PC-9 (cell line): ENCODE measurements around the gene TENT5C. TPM values are rescaled to one million over a fixed set of nuclear protein-coding genes. Genes with fewer than 3 reads are reported as not detected.

Experiments
- BruUV-seq: library from RNA; stranded (reverse); fragments of 400-500 nt; replicated peaks from 2 replicates; lab custom pipeline; 2021; lab: Mats Ljungman, UMichigan
- CTCF ChIA-PET: fragments of 300-600 bp; sonication (Branson Sonifier 250); formaldehyde crosslinking; loops from one replicate; lab custom pipeline; 2022; ENCODE audit warnings: antibody characterized with exemption; lab: Charles Lee
- POLR2A ChIA-PET: fragments of 300-600 bp; sonication (Branson Sonifier 250); formaldehyde crosslinking; loops from one replicate; lab custom pipeline; 2022; ENCODE audit warnings: antibody characterized with exemption; ENCODE audit not compliant: unreplicated experiment; lab: Charles Lee
- DNase-seq, 2 experiments: peaks; one replicate each; pipeline versions ENCODE4 v3.0.0 to v3.0.0-alpha.2; 2015 to 2022; ENCODE audit warnings: mixed read lengths in 1 of 2
- H2AFZ ChIP-seq: fragments of 200-600 bp; sonication (generic); 2 replicates; pipeline ENCODE4 v1.8.1; 2017; ENCODE audit warnings: antibody characterized with exemption
- H3F3A ChIP-seq: fragments of 200-600 bp; sonication (generic); 2 replicates; pipeline ENCODE4 v1.8.1; 2017; ENCODE audit warnings: antibody characterized with exemption, mild to moderate bottlenecking, low read depth; ENCODE audit not compliant: insufficient read depth
- H3K27ac ChIP-seq: fragments of 200-600 bp; sonication (generic); 2 replicates; pipeline ENCODE4 v1.6.1; 2016; ENCODE audit warnings: mixed run types
- H3K27me3 ChIP-seq: fragments of 200-600 bp; sonication (generic); 2 replicates; pipeline ENCODE4 v1.6.1; 2016; ENCODE audit warnings: low read depth, mixed run types; ENCODE audit not compliant: insufficient read depth
- H3K36me3 ChIP-seq: fragments of 200-600 bp; sonication (generic); 2 replicates; pipeline ENCODE4 v1.6.1; 2016; ENCODE audit warnings: low read depth, mixed run types
- H3K4me1 ChIP-seq: fragments of 200-600 bp; sonication (generic); replicated peaks from 2 replicates; pipeline ENCODE4 v1.6.1; 2016; ENCODE audit warnings: mixed run types; ENCODE audit not compliant: insufficient read depth
- H3K4me2 ChIP-seq: fragments of 200-600 bp; sonication (generic); 2 replicates; pipeline ENCODE4 v1.6.1; 2017; ENCODE audit warnings: mixed run types
- H3K4me3 ChIP-seq: fragments of 200-600 bp; sonication (generic); 2 replicates; pipeline ENCODE4 v1.6.1; 2016; ENCODE audit warnings: mixed run types
- H3K79me2 ChIP-seq: fragments of 200-600 bp; sonication (generic); 2 replicates; pipeline ENCODE4 v1.6.1; 2017; ENCODE audit warnings: low read depth, mixed run types
- H3K9me2 ChIP-seq: fragments of 200-600 bp; sonication (generic); 2 replicates; pipeline ENCODE4 v1.8.1; 2017; ENCODE audit warnings: mild to moderate bottlenecking; ENCODE audit not compliant: insufficient read depth
- H3K9me3 ChIP-seq: fragments of 200-600 bp; sonication (generic); 2 replicates; pipeline ENCODE4 v1.8.1; 2016; ENCODE audit warnings: low read depth; ENCODE audit not compliant: insufficient read depth
- H4K20me1 ChIP-seq: fragments of 200-600 bp; sonication (generic); 2 replicates; pipeline ENCODE4 v1.8.1; 2017; ENCODE audit not compliant: insufficient read depth
- EZH2 ChIP-seq: fragments of 200-600 bp; sonication (generic); IDR thresholded peaks from 2 replicates; pipeline ENCODE4 v1.8.0; 2017; ENCODE audit warnings: antibody characterized with exemption, low read depth
- intact Hi-C: fragments of 100-400 bp; cut with micrococcal nuclease; formaldehyde crosslinking; loops from one replicate; pipeline ENCODE4 v1.10.0; 2022; ENCODE audit not compliant: unreplicated experiment
- total RNA-seq: library from RNA; stranded (reverse); gene quantifications from 2 replicates; pipeline ENCODE4 v1.2.3, GENCODE V29; 2021
- TF ChIP-seq, protein P1 (sequence below): fragments of 200-600 bp; sonication (generic); conservative IDR thresholded peaks from 2 replicates; pipeline ENCODE4 v1.6.1; 2017; ENCODE audit warnings: mixed run types, antibody characterized with exemption, mild to moderate bottlenecking, moderate library complexity

The TENT5C gene
- total RNA-seq, 1 experiment from 2014 or later, result 4.3 TPM

DNA sequence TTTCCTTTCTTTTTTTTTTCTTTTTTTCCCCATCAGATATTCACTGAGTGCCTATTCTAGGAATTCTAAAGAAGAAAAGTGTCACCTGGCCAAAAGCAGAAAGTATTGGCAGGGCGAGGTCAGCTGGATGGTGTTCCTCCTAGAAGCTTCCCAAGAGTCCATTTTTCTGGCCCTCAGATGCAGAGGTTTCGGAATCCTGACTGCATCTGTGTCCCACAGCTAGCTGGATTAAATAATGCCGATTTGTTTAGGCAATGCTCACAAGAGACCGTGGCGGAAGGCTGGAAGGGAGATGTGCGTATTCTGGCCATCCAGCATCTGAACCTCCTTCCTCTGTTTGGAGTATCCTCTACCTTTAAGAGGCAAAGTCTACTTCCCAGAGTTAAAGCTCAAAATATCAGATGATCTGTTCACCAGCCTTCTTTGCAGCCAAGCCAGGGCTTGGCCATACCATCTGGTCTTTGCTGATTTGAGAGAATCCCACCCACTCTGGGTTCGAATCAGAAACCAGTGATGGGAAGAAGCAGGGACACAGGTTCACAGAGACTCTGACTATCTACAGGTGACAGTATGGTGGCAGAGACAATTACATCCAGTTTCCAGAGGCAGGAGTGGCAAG, 5.4 kb upstream of the TENT5C start:
- intact Hi-C loops, result loop anchor here (10.0 kb wide), 1 partner anchor 224 kb away; no protein-coding TSS in a partner anchor
- H3K4me2 ChIP-seq, result no peak overlapping the region
- ChIA-PET CTCF (no interaction called here), POLR2A (no interaction called here)
- TF ChIP-seq, protein P1, sequence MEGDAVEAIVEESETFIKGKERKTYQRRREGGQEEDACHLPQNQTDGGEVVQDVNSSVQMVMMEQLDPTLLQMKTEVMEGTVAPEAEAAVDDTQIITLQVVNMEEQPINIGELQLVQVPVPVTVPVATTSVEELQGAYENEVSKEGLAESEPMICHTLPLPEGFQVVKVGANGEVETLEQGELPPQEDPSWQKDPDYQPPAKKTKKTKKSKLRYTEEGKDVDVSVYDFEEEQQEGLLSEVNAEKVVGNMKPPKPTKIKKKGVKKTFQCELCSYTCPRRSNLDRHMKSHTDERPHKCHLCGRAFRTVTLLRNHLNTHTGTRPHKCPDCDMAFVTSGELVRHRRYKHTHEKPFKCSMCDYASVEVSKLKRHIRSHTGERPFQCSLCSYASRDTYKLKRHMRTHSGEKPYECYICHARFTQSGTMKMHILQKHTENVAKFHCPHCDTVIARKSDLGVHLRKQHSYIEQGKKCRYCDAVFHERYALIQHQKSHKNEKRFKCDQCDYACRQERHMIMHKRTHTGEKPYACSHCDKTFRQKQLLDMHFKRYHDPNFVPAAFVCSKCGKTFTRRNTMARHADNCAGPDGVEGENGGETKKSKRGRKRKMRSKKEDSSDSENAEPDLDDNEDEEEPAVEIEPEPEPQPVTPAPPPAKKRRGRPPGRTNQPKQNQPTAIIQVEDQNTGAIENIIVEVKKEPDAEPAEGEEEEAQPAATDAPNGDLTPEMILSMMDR, result no peak
- H3K4me3 ChIP-seq, result no peak overlapping the region
- H3K36me3 ChIP-seq, result no peaks in the 10 kb centered on the region
- no peaks in the 10 kb centered on the region for H3K79me2 ChIP-seq
- no peak overlapping the region for H3K27ac ChIP-seq
- H2AFZ ChIP-seq, result no peak overlapping the region
- H3K9me2 ChIP-seq, result no peaks in the 10 kb centered on the region
- peaks cover 8% of the 10 kb centered on the region; the same call in 1 of the 2 replicates for H3F3A ChIP-seq
- H3K4me1 ChIP-seq, result peaks cover 7% of the 10 kb centered on the region
- H4K20me1 ChIP-seq, result no peaks in the 10 kb centered on the region
- DNase-seq, result no peak
- BruUV-seq, result no TSS peak
- H3K27me3 ChIP-seq, result no peaks in the 10 kb centered on the region
- H3K9me3 ChIP-seq, result no peaks in the 10 kb centered on the region

DNA sequence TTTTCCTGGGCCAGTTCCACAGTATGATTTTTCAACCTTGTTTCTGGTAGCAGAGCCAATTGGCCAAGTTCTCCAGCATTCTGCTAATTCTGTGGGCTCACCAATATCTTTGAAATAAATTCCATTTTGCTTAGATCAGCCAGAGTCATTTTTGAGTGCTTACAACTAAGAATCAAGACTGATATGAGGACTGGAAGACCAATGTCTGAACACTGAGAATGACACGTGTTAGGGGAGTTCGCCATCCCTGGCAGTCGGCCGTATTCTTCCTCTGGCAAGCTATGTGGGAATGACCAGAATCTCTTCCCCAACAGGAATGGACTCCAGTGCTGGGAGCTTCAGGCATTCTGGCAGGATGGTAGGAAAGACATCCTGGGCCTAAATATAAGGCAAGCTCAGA, 4.9 kb upstream of the TENT5C start:
- no peak overlapping the region for H3K4me3 ChIP-seq
- no peak overlapping the region for H2AFZ ChIP-seq
- H3K4me2 ChIP-seq, result no peak overlapping the region
- DNase-seq, result no peak
- H3K9me2 ChIP-seq, result no peaks in the 10 kb centered on the region
- H3K4me1 ChIP-seq, result peaks cover 7% of the 10 kb centered on the region
- H3K27ac ChIP-seq, result no peak overlapping the region
- no TSS peak for BruUV-seq
- ChIA-PET POLR2A (no interaction called here), CTCF (no interaction called here)
- no peaks in the 10 kb centered on the region for H3K79me2 ChIP-seq
- peaks cover 9% of the 10 kb centered on the region; the same call in 1 of the 2 replicates for H3F3A ChIP-seq
- H3K9me3 ChIP-seq, result no peaks in the 10 kb centered on the region
- intact Hi-C loops, result loop anchor here (10.0 kb wide), 1 partner anchor 224 kb away; no protein-coding TSS in a partner anchor
- H3K27me3 ChIP-seq, result no peaks in the 10 kb centered on the region
- H4K20me1 ChIP-seq, result no peaks in the 10 kb centered on the region
- TF ChIP-seq, protein P1, result no peak
- TF ChIP-seq EZH2, result no peak
- H3K36me3 ChIP-seq, result no peaks in the 10 kb centered on the region

DNA sequence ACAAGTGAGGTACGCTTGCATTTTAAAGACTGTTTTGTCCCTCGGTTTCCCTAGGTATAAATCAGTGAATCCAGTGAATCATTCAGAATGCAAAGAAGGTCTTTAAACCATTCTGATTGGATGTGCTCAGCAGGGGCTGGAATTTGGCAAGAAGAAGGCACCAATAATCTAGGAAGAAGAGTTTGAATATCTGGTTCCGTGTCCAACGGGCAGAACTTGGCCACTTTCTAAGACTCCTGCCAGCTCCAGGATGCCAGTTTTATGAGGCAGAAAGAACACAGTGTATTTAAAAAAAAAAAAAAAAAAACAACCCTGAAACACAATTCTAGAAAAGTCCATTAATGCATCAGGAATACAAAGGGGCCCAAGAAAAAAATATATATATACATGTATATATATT, 3.0 kb upstream of the TENT5C start:
- Histone ChIP-seq H3K4me3 (no peak overlapping the region), H3K9me2 (no peaks in the 10 kb centered on the region), H3K27me3 (no peaks in the 10 kb centered on the region), H3K4me2 (no peak overlapping the region), H3K79me2 (no peaks in the 10 kb centered on the region), H3K9me3 (no peaks in the 10 kb centered on the region), H3F3A (peaks cover 11% of the 10 kb centered on the region; the same call in 1 of the 2 replicates), H3K27ac (no peak overlapping the region), H3K4me1 (peaks cover 14% of the 10 kb centered on the region), H4K20me1 (no peaks in the 10 kb centered on the region), H2AFZ (no peak overlapping the region), H3K36me3 (no peaks in the 10 kb centered on the region)
- no peak for DNase-seq
- BruUV-seq, result no TSS peak
- intact Hi-C loops, result loop anchor here (10.0 kb wide), 1 partner anchor 222 kb away; no protein-coding TSS in a partner anchor
- POLR2A ChIA-PET, result interaction anchor here (0.5 kb wide), 1 partner anchor 10 kb away, joined by 3 read pairs; no protein-coding TSS in a partner anchor
- TF ChIP-seq, protein P1, result no peak
- no peak for TF ChIP-seq EZH2
- CTCF ChIA-PET, result interaction anchor here (1.0 kb wide), 1 partner anchor 12 kb away, joined by 6 read pairs; no protein-coding TSS in a partner anchor
